K562 (cell line): Measurements from ENCODE around the gene TSEN54. TPM values are rescaled to one million over a fixed set of nuclear protein-coding genes. Genes with fewer than 3 reads are reported as not detected.
A peak's percentile ranks its signal among the peaks of the same experiment; 100 is the strongest.

Experiments used
- ARNT ChIP-seq, 2 experiments: fragments of 450-650 bp; IDR thresholded peaks; 2 replicates each; pipeline ENCODE4 v1.6.1; 2016; ENCODE audit warnings: mild to moderate bottlenecking in 1 of 2
- CCNT2 ChIP-seq: IDR thresholded peaks from 2 replicates; pipeline ENCODE4 v1.6.1; 2011; ENCODE audit warnings: borderline replicate concordance, low read depth, mild to moderate bottlenecking, moderate library complexity, mixed read lengths, low read length; ENCODE audit not compliant: insufficient read length; ENCODE audit errors: extremely low read depth
- EHMT2 ChIP-seq: fragments of 450-650 bp; IDR thresholded peaks from 2 replicates; pipeline ENCODE4 v1.6.1; 2018; ENCODE audit warnings: antibody characterized with exemption
- ELF1 ChIP-seq: fragments of 200-800 bp; sonication (Bioruptor generic); IDR thresholded peaks from 2 replicates; pipeline ENCODE4 v1.6.1; 2016; ENCODE audit warnings: missing genetic modification characterization, missing compliant biosample characterization
- FOSL1 ChIP-seq: fragments of 200-800 bp; sonication (Bioruptor generic); conservative IDR thresholded peaks from 2 replicates; pipeline ENCODE4 v1.6.1; 2016; ENCODE audit warnings: missing genetic modification characterization, missing compliant biosample characterization
- GATAD2B ChIP-seq: fragments of 450-650 bp; IDR thresholded peaks from 2 replicates; pipeline ENCODE4 v1.6.1; 2017; ENCODE audit warnings: mild to moderate bottlenecking, borderline replicate concordance
- ID3 ChIP-seq, 2 experiments: fragments of 250-450 bp in 1 of 2; fragments of 450-650 bp in 1 of 2; sonication (Bioruptor Pico) in 1 of 2; IDR thresholded peaks; 2 replicates each; pipeline versions ENCODE4 v1.6.1 to v1.8.0; 2016 to 2021; ENCODE audit warnings: mild to moderate bottlenecking in 2 of 2, moderate library complexity in 2 of 2, missing compliant biosample characterization in 1 of 2, missing genetic modification characterization in 1 of 2
- MAFK ChIP-seq: IDR thresholded peaks from 2 replicates; pipeline ENCODE4 v1.6.1; 2011; ENCODE audit warnings: low read length, improper control_type of control experiment
- MCM7 ChIP-seq, 2 experiments: fragments of 450-650 bp; IDR thresholded peaks; 2 replicates each; pipeline ENCODE4 v1.6.1; 2016 to 2018
- MEF2A ChIP-seq: IDR thresholded peaks from 2 replicates; pipeline ENCODE4 v1.6.1; 2011; ENCODE audit warnings: low read depth, mild to moderate bottlenecking, low read length, moderate library complexity; ENCODE audit not compliant: control insufficient read depth
- NFXL1 ChIP-seq: fragments of 450-650 bp; formaldehyde crosslinking; IDR thresholded peaks from 2 replicates; pipeline ENCODE4 v1.4.0; 2021; ENCODE audit warnings: mild to moderate bottlenecking
- PHTF2 ChIP-seq: fragments of 250-450 bp; sonication (Bioruptor Pico); IDR thresholded peaks from 2 replicates; pipeline ENCODE4 v1.5.0; 2021; ENCODE audit warnings: mild to moderate bottlenecking
- POLR3G ChIP-seq: IDR thresholded peaks from 2 replicates; pipeline ENCODE4 v1.6.1; 2011; ENCODE audit not compliant: insufficient read length, insufficient replicate concordance; ENCODE audit errors: extremely low read depth
- PTBP1 ChIP-seq: fragments of 200-400 bp; formaldehyde crosslinking; IDR thresholded peaks from 2 replicates; pipeline ENCODE4 v1.6.1; 2017; ENCODE audit warnings: low read depth, low read length
- RBBP5 ChIP-seq: fragments of 200-600 bp; sonication (generic); IDR thresholded peaks from 2 replicates; pipeline ENCODE4 v1.6.1; 2012; ENCODE audit warnings: borderline replicate concordance, mild to moderate bottlenecking, low read length, control low read depth, inconsistent platforms; ENCODE audit not compliant: insufficient read depth, poor library complexity, severe bottlenecking
- RNF2 ChIP-seq: sonication (generic); IDR thresholded peaks from 2 replicates; pipeline ENCODE4 v1.6.1; 2016
- RUNX1 ChIP-seq: sonication (generic); IDR thresholded peaks from 2 replicates; pipeline ENCODE4 v1.6.1; 2016; ENCODE audit warnings: antibody characterized with exemption, low read depth
- SAP30 ChIP-seq: fragments of 200-600 bp; sonication (generic); IDR thresholded peaks from 2 replicates; pipeline ENCODE4 v1.6.1; 2012; ENCODE audit warnings: borderline replicate concordance, low read depth, mild to moderate bottlenecking, moderate library complexity, low read length, control low read depth, inconsistent platforms; ENCODE audit not compliant: insufficient read depth, poor library complexity, severe bottlenecking
- SMARCA4 ChIP-seq: fragments of 450-650 bp; IDR thresholded peaks from 2 replicates; pipeline ENCODE4 v1.6.1; 2016
- ZNF431 ChIP-seq: sonication (generic); formaldehyde crosslinking; IDR thresholded peaks from 2 replicates; pipeline ENCODE4 v1.8.0; 2022; ENCODE audit warnings: mild to moderate bottlenecking, missing genetic modification reagents
- ZNF695 ChIP-seq: fragments of 450-650 bp; formaldehyde crosslinking; IDR thresholded peaks from 2 replicates; pipeline ENCODE4 v1.4.0; 2020; ENCODE audit warnings: mild to moderate bottlenecking, moderate library complexity
- ZNF717 ChIP-seq: fragments of 250-450 bp; sonication (Bioruptor Pico); IDR thresholded peaks from 2 replicates; pipeline ENCODE4 v1.5.0; 2021
- polyA plus RNA-seq, 8 experiments: library from polyadenylated mRNA; depleted of rRNA in 4 of 8; stranded (reverse) in 5 of 8; unstranded in 3 of 8; fragments of >200 nt; fragmentation: Nextera tagmentation in 2 of 8; fragmentation: Illumina TruSeq in 1 of 8; extraction: Ambion mirVana in 2 of 8; extraction: Trizol in 1 of 8; gene quantifications; 2 replicates each; pipeline versions ENCODE4 v1.2.1 to v1.2.3, GENCODE V29; 2011 to 2014; ENCODE audit warnings: inconsistent platforms in 1 of 8, missing spikeins in 1 of 8
- total RNA-seq, 7 experiments: library from RNA; depleted of rRNA in 6 of 7; stranded (reverse); fragments of >200 nt in 6 of 7; fragmentation: Illumina TruSeq in 2 of 7; extraction: Trizol in 2 of 7; gene quantifications; 2 replicates each; pipeline versions ENCODE4 v1.2.1 to v1.2.3, GENCODE V29; 2011 to 2021; ENCODE audit warnings: low replicate concordance in 1 of 7
- TF ChIP-seq, protein P1 (sequence below): fragments of 250-450 bp; sonication (Bioruptor Pico); IDR thresholded peaks from 2 replicates; pipeline ENCODE4 v1.8.0; 2022; ENCODE audit warnings: inconsistent platforms
- TF ChIP-seq, protein P2 (sequence below): conservative IDR thresholded peaks from 2 replicates; pipeline ENCODE4 v1.6.1; 2011; ENCODE audit warnings: low read depth, mild to moderate bottlenecking, low read length; ENCODE audit not compliant: control insufficient read depth
- TF ChIP-seq, protein P3 (sequence below): IDR thresholded peaks from 2 replicates; pipeline ENCODE4 v1.6.1; 2014; ENCODE audit warnings: antibody characterized with exemption

TSEN54 gene
- total and polyA plus RNA-seq, 9 of the 15 experiments (the other 6 are each of a cell fraction or from before 2014, with no cell fraction given), result 5.9 to 64.3 (median 48.9) TPM

DNA sequence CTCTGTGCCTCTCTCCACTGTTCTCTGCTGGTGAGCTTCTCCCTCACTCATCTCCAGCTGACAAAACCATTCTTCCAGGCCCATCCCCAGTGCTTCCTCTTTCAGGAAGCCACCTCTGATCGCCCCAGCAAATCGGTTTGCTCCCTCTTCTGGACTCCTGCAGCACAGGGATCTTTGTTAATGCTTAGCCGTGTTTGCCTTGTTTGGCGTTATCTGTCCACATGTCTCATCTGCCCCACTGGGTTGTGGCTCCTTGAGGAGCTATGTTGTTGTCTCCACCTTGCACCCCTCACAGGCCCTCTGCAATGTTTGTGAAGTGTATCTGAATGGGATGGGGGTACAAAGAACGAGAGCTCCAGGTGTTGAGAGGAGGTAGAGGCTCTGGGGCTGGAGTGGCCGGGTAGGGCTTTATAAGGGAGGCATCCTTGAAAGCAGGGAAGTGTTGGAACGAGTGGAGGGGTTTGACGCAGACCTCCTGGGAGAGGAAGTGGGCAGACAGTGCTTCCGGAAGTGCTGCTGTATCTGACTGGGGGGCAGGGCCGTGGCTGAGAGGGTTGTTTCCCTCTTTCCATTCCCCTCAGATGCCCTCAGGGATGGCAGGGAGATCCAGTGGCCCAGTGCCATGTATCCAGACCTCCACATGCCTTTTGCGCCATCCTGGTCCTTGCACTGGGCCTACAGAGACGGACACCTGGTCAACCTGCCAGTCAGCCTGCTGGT, 28.8 kb upstream of the TSEN54 start (continued):
- TF ChIP-seq POLR3G (no peak), NFXL1 (no peak), ARNT (IDR thresholded peaks at IDR 0.05) (no peak), ZNF431 (CRISPR knock-in tag) (no peak), EHMT2 (no peak), GATAD2B (no peak), ZNF695 (no peak), RNF2 (no peak), PTBP1 (no peak), ELF1 (tag) (no peak), MAFK (no peak), FOSL1 (0 out of 2 replicates have a peak, but pooled peaks have one; percentile 26), SAP30 (no peak), CCNT2 (no peak), ID3 (CRISPR knock-in tag; IDR thresholded peaks at IDR 0.05) (no peak), ID3 (tag; IDR thresholded peaks at IDR 0.05) (no peak), MEF2A (no peak), SMARCA4 (no peak), RUNX1 (no peak), ZNF717 (CRISPR knock-in tag) (no peak), PHTF2 (no peak), MCM7 (IDR thresholded peaks at IDR 0.05) (no peak), RBBP5 (no peak)
- TF ChIP-seq, protein P1, sequence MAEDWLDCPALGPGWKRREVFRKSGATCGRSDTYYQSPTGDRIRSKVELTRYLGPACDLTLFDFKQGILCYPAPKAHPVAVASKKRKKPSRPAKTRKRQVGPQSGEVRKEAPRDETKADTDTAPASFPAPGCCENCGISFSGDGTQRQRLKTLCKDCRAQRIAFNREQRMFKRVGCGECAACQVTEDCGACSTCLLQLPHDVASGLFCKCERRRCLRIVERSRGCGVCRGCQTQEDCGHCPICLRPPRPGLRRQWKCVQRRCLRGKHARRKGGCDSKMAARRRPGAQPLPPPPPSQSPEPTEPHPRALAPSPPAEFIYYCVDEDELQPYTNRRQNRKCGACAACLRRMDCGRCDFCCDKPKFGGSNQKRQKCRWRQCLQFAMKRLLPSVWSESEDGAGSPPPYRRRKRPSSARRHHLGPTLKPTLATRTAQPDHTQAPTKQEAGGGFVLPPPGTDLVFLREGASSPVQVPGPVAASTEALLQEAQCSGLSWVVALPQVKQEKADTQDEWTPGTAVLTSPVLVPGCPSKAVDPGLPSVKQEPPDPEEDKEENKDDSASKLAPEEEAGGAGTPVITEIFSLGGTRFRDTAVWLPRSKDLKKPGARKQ (CRISPR knock-in tag), result no peak
- TF ChIP-seq, protein P2, sequence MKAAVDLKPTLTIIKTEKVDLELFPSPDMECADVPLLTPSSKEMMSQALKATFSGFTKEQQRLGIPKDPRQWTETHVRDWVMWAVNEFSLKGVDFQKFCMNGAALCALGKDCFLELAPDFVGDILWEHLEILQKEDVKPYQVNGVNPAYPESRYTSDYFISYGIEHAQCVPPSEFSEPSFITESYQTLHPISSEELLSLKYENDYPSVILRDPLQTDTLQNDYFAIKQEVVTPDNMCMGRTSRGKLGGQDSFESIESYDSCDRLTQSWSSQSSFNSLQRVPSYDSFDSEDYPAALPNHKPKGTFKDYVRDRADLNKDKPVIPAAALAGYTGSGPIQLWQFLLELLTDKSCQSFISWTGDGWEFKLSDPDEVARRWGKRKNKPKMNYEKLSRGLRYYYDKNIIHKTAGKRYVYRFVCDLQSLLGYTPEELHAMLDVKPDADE, result no peak
- TF ChIP-seq, protein P3, sequence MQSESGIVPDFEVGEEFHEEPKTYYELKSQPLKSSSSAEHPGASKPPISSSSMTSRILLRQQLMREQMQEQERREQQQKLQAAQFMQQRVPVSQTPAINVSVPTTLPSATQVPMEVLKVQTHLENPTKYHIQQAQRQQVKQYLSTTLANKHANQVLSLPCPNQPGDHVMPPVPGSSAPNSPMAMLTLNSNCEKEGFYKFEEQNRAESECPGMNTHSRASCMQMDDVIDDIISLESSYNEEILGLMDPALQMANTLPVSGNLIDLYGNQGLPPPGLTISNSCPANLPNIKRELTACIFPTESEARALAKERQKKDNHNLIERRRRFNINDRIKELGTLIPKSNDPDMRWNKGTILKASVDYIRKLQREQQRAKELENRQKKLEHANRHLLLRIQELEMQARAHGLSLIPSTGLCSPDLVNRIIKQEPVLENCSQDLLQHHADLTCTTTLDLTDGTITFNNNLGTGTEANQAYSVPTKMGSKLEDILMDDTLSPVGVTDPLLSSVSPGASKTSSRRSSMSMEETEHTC, result no peak
